B cell (primary cell): Measurements from ENCODE around the gene TTC13. TPM values are rescaled to one million over a fixed set of nuclear protein-coding genes. Genes with fewer than 3 reads are reported as not detected.

Source experiments
- ATAC-seq: fragments of 200-7000 bp; cut with Tn5 transposase; one replicate; pipeline ENCODE4 v1.10.0; 2021; ENCODE audit warnings: low read depth, mild to moderate bottlenecking, moderate number of reproducible peaks, moderate library complexity
- CTCF ChIA-PET: fragments of 350-600 bp; sonication (Branson Sonifier 250); formaldehyde crosslinking; loops from one replicate; lab custom pipeline; 2021; ENCODE audit warnings: antibody characterized with exemption, inconsistent platforms; lab: Charles Lee
- POLR2A ChIA-PET: fragments of 350-600 bp; sonication (Branson Sonifier 250); formaldehyde crosslinking; loops from one replicate; lab custom pipeline; 2021; ENCODE audit warnings: antibody characterized with exemption; lab: Charles Lee
- DNase-seq: peaks from one replicate; pipeline ENCODE4 v3.0.0; 2013
- H2AFZ ChIP-seq: 2 replicates; pipeline ENCODE4 v1.6.1; 2012; ENCODE audit warnings: mild to moderate bottlenecking, low read depth, low read length; ENCODE audit not compliant: insufficient read depth, poor library complexity, severe bottlenecking
- H3K27ac ChIP-seq, 2 donors: 1 replicate in 1 of 2; 2 replicates in 1 of 2; pipeline ENCODE4 v1.5.1; 2012 to 2013; ENCODE audit warnings: low read length in 2 of 2, mild to moderate bottlenecking in 2 of 2, moderate library complexity in 1 of 2
- H3K27me3 ChIP-seq, 4 experiments: fragments of 200-600 bp in 1 of 4; sonication (generic) in 1 of 4; replicated peaks in 1 of 4; 1 replicate in 2 of 4; 2 replicates in 2 of 4; pipeline versions ENCODE4 v1.6.1 to v1.7.0; 2013 to 2016; ENCODE audit warnings: low read length in 3 of 4, mild to moderate bottlenecking in 2 of 4, mixed read lengths in 1 of 4, moderate library complexity in 1 of 4; ENCODE audit not compliant: insufficient read depth in 4 of 4, control insufficient read depth in 3 of 4; ENCODE audit errors: control extremely low read depth in 1 of 4
- H3K36me3 ChIP-seq, 2 experiments: replicated peaks in 1 of 2; 1 replicate in 1 of 2; 2 replicates in 1 of 2; pipeline versions ENCODE4 v1.6.1 to v1.7.1; 2013; ENCODE audit warnings: low read length in 1 of 2; ENCODE audit not compliant: insufficient read depth in 2 of 2, control insufficient read depth in 1 of 2; ENCODE audit errors: control extremely low read depth in 1 of 2, extremely low read depth in 1 of 2
- H3K4me1 ChIP-seq, 2 donors: fragments of 200-600 bp in 1 of 2; sonication (generic) in 1 of 2; 1 replicate in 1 of 2; 2 replicates in 1 of 2; pipeline versions ENCODE4 v1.5.1 to v1.6.1; 2013 to 2017; ENCODE audit warnings: low read length in 2 of 2; ENCODE audit not compliant: control insufficient read depth in 2 of 2, insufficient read depth in 2 of 2
- H3K4me2 ChIP-seq: replicated peaks from 2 replicates; pipeline ENCODE3; 2012; ENCODE audit warnings: mild to moderate bottlenecking, low read depth, low read length; ENCODE audit not compliant: poor library complexity, severe bottlenecking
- H3K4me3 ChIP-seq, 5 experiments: fragments of 200-600 bp in 1 of 5; sonication (generic) in 1 of 5; 1 replicate in 3 of 5; 2 replicates in 2 of 5; pipeline versions ENCODE4 v1.5.1 to v1.7.0; 2011 to 2016; ENCODE audit warnings: low read length in 4 of 5, mild to moderate bottlenecking in 4 of 5, low read depth in 2 of 5, control low read depth in 1 of 5, moderate library complexity in 1 of 5; ENCODE audit not compliant: insufficient read depth in 1 of 5; ENCODE audit errors: control extremely low read depth in 1 of 5, extremely low read depth in 1 of 5
- H3K79me2 ChIP-seq: fragments of 200-600 bp; sonication (generic); one replicate; pipeline ENCODE4 v1.6.0; 2016; ENCODE audit warnings: low read length; ENCODE audit not compliant: control insufficient read depth, insufficient read depth
- H3K9ac ChIP-seq: fragments of 200-600 bp; sonication (generic); 2 replicates; pipeline ENCODE4 v1.6.1; 2017; ENCODE audit warnings: mild to moderate bottlenecking, low read length, moderate library complexity
- H3K9me3 ChIP-seq, 3 donors: one replicate each; pipeline versions ENCODE4 v1.6.1 to v1.7.1; 2013; ENCODE audit warnings: low read length in 2 of 3; ENCODE audit not compliant: control insufficient read depth in 2 of 3, insufficient read depth in 1 of 3; ENCODE audit errors: control extremely low read depth in 1 of 3
- H4K20me1 ChIP-seq: 2 replicates; pipeline ENCODE4 v1.6.0; 2012; ENCODE audit warnings: mild to moderate bottlenecking, low read length; ENCODE audit not compliant: insufficient read depth, control insufficient read depth, poor library complexity, severe bottlenecking
- H3K27ac Mint-ChIP-seq: one replicate; pipeline ENCODE4 v1.8.0; 2021; ENCODE audit warnings: mixed read lengths
- H3K27me3 Mint-ChIP-seq: one replicate; pipeline ENCODE4 v1.8.0; 2021; ENCODE audit warnings: mixed read lengths
- H3K4me1 Mint-ChIP-seq: one replicate; pipeline ENCODE4 v1.8.0; 2021; ENCODE audit warnings: mixed read lengths
- H3K4me3 Mint-ChIP-seq: one replicate; pipeline ENCODE4 v1.8.0; 2021; ENCODE audit warnings: mixed read lengths
- H3K9me3 Mint-ChIP-seq: one replicate; pipeline ENCODE4 v1.8.0; 2022; ENCODE audit warnings: mixed read lengths; ENCODE audit not compliant: insufficient read depth
- CTCF ChIP-seq: fragments of 200-600 bp; IDR thresholded peaks from one replicate; pipeline ENCODE4 v1.8.0; 2022; ENCODE audit warnings: antibody characterized with exemption, mild to moderate bottlenecking
- EZH2 ChIP-seq: IDR thresholded peaks from 2 replicates; pipeline ENCODE4 v1.6.1; 2012; ENCODE audit warnings: borderline replicate concordance, low read depth, mild to moderate bottlenecking, moderate library complexity, low read length; ENCODE audit not compliant: insufficient read depth, poor library complexity, severe bottlenecking
- WGBS: methylation state at CpG from one replicate; pipeline ENCODE4 v1.1.5; 2013; ENCODE audit warnings: missing lambda C conversion rate; ENCODE audit not compliant: insufficient coverage; 5-methylcytosine and 5-hydroxymethylcytosine counted together
- intact Hi-C: fragments of 100-400 bp; cut with micrococcal nuclease; formaldehyde crosslinking; loops from one replicate; pipeline ENCODE4 v1.10.0; 2022
- polyA plus RNA-seq: library from polyadenylated mRNA; depleted of rRNA; stranded (reverse); fragments of >200 nt; gene quantifications from 2 replicates; pipeline ENCODE4 v1.2.3, GENCODE V29; 2012
- small RNA-seq: library from RNA; depleted of rRNA; stranded (forward); fragments of <200 nt; gene quantifications from one replicate; pipeline ENCODE3, GENCODE V24; 2012; ENCODE audit warnings: low replicate concordance, low read depth; ENCODE audit not compliant: insufficient read length
- total RNA-seq, 2 donors: library from RNA; stranded (reverse); fragments of 120-200 nt in 1 of 2; gene quantifications; 1 replicate in 1 of 2; 2 replicates in 1 of 2; pipeline versions ENCODE4 v1.2.3 to v1.2.4, GENCODE V29; 2013 to 2022

Gene TTC13
- total and polyA plus RNA-seq, 2 donors (not counting 1 experiment from before 2014, with no cell fraction given) = 33.9 to 55.0 TPM

GRCh38 chr1:230857822-230858221, 120.8 kb downstream of the TTC13 start:
- Histone ChIP-seq H3K4me2 (no peak overlapping the region), H3K79me2 (no peaks in the 10 kb centered on the region), H3K27me3 (no peaks in the 10 kb centered on the region), H3K9ac (no peak overlapping the region), H4K20me1 (no peaks in the 10 kb centered on the region), H3K27ac (no peak overlapping the region), H3K9me3 (no peaks in the 10 kb centered on the region), H3K36me3 (no peaks in the 10 kb centered on the region), H3K4me3 (no peak overlapping the region), H3K4me1 (no peaks in the 10 kb centered on the region), H2AFZ (no peak overlapping the region)
- ChIA-PET CTCF (no interaction called here), POLR2A (no interaction called here)
- no peak for ATAC-seq
- Mint-ChIP-seq H3K9me3 (no peaks in the 10 kb centered on the region), H3K27me3 (no peaks in the 10 kb centered on the region), H3K27ac (no peak overlapping the region), H3K4me1 (no peaks in the 10 kb centered on the region), H3K4me3 (no peak overlapping the region)
- 100% methylated on average over 1 of the region's 1 CpG for WGBS
- intact Hi-C loops = no loop called here
- DNase-seq = no peak
- no peak for TF ChIP-seq EZH2
- no peak for TF ChIP-seq CTCF

- no peak overlapping the region for H3K27ac Mint-ChIP-seq
- H3K4me1 Mint-ChIP-seq = no peaks in the 10 kb centered on the region
- no peak overlapping the region for H3K4me3 Mint-ChIP-seq
- ATAC-seq (no peak), DNase-seq (no peak)
- no peaks in the 10 kb centered on the region for H4K20me1 ChIP-seq
- H3K4me1 ChIP-seq = no peaks in the 10 kb centered on the region
- ChIA-PET POLR2A (no interaction called here), CTCF (no interaction called here)
- WGBS = 98% methylated on average over 11 of the region's 13 CpGs
- H3K79me2 ChIP-seq = no peaks in the 10 kb centered on the region
- no peaks in the 10 kb centered on the region for H3K27me3 Mint-ChIP-seq
- H3K27ac ChIP-seq = no peak overlapping the region
- TF ChIP-seq CTCF (no peak), EZH2 (no peak)
- no peak overlapping the region for H3K4me2 ChIP-seq
- no peak overlapping the region for H3K4me3 ChIP-seq
- H2AFZ ChIP-seq = no peak overlapping the region
- H3K9me3 ChIP-seq = no peaks in the 10 kb centered on the region
- no peaks in the 10 kb centered on the region for H3K27me3 ChIP-seq
- H3K9me3 Mint-ChIP-seq = no peaks in the 10 kb centered on the region
- intact Hi-C loops = no loop called here
- no peak overlapping the region for H3K9ac ChIP-seq
- H3K36me3 ChIP-seq = no peaks in the 10 kb centered on the region
Measured at GRCh38 chr1:230857077-230857476, 121.6 kb downstream of the TTC13 start.

Small RNAs within 50 kb of the gene (small RNA-seq; reads per million reads assigned to genes)
- not detected for gene RN7SL837P

Other genes starting within 250 kb of the TTC13 start
- not detected in 2 replicates for gene CAPN9, start 231.5 kb downstream of the TTC13 start, total RNA-seq
- gene CAPN9, start 231.5 kb downstream of the TTC13 start, polyA plus RNA-seq = not detected in 2 replicates
- 6.6 TPM in 2 replicates for gene C1orf198, start 110.3 kb downstream of the TTC13 start, total RNA-seq
- gene C1orf198, start 110.3 kb downstream of the TTC13 start, polyA plus RNA-seq = 1.0 and 1.3 TPM in 2 replicates
- 10.7 and 12.0 TPM in 2 replicates for gene ARV1, start 233 bp upstream of the TTC13 start, total RNA-seq
- gene ARV1, start 233 bp upstream of the TTC13 start, polyA plus RNA-seq = 11.6 and 11.9 TPM in 2 replicates
- 5.6 and 6.1 TPM in 2 replicates for gene FAM89A, start 61.4 kb upstream of the TTC13 start, total RNA-seq
- 1.5 and 3.2 TPM in 2 replicates for gene FAM89A, start 61.4 kb upstream of the TTC13 start, polyA plus RNA-seq
- gene TRIM67, start 183.2 kb upstream of the TTC13 start, total RNA-seq = 0.05 TPM in 1 of 2 replicates, not detected in the other
- gene TRIM67, start 183.2 kb upstream of the TTC13 start, polyA plus RNA-seq = 0.01 TPM in 1 of 2 replicates, not detected in the other